ENCODE data around the gene RGS1.

The RGS1 gene

DNA sequence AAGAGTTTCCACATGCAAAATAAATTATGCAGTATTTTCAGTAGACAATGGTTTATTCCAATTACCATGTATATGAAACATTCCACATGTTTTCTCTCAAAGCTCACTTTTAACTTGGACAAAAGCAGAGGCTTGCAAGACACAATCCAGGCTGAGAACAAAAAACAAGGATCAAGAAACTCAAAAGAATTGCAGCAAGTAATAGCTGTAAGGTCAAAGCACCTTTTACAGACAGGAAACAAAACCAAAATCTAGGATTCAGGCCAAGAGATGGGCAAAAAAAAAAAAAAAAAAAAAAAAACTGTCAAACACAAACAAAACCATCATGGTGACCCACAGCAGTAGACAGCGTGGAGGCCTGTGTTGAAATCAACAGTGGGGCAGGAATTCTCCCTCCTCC is 9.3 kb downstream of the RGS1 start:
- DNase-seq, result no peak

DNA sequence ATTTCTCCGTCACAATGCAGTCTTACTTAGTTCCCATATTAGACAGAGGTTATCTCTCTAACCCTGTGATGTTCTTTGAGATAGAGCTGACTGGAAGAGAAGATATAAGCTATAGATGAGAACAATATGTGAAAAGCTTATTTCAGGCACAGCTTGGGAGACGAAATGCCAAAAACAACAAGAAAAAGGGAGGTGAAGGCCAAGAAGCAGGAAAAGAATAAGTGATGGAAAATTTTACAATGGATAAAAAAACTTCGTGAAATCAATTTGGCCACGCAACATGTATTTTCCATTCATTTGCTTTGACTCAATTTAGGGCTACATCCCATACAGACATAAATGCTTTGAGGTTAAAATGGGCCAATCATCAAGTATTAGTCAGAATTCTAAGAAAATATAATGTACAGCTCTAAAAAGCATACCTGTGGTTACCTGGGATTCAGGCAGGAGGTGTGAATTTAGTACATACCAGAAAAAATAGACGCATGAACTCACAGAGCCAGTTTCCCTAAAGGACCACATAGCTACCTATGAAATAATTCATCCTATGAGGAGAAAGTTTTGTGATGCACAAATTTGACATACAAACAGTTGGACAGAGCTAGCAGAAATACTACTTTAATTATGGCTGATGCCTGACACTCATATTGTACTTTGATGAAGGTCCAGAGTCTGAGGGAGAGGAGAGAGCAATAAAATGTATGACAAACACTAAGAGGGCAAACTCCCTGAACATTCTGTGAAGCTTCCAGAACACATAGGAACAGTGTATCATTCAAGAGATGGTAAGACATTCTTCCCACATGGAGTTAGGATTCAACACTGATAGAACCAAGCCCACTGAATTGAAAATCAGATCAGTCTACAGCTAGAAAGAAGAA is 12.1 kb downstream of the RGS1 start:
- no peak for DNase-seq

DNA sequence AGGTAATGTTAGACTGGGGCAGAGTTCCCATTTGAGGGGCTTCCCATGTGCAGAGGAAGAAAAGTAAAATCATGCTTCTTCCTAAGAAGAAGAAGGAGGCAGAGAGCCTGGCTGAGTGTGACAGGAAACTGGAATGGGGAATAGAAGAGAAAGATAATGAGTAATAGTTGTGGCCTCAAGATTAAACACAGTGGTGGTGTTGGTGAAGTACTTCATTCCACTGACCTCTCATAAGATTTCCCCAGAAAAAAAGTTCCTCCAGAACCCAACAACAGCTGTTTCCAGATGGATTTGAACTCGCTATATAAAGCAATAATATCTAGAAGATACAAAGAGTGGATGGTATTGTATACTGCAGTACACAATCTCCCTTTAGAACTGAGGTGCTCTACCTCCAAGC is 13.0 kb downstream of the RGS1 start:
- DNase-seq, result no peak

- no peak for DNase-seq
Measured at GRCh38 chr1:192589813-192590212, 14.2 kb downstream of the RGS1 start.

DNA sequence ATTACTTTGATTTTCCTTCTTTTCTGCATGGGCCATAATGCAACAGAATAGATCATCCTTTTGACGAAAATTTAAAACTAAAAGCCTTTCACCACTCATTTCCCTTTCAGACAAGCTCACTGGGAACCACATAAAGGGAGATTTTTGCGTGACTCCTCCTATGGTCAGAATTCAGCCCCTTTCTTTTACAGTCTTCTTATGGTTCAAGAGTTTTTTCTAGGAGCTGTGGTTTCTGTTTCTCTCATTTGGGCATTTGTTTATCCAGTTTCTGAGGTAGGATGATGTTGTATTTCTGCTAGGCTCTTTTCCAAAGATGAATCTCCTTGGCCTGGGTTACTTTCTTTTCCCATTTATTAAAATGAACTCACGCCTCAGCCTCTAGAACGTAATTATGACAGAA is 16.9 kb downstream of the RGS1 start:
- DNase-seq, result no peak

GRCh38 chr1:192592981-192593708 is 17.6 kb downstream of the RGS1 start:
- no peak for DNase-seq

- DNase-seq, result no peak
Measured at GRCh38 chr1:192595299-192595698, 19.7 kb downstream of the RGS1 start.

- DNase-seq, result no peak
Measured at GRCh38 chr1:192598589-192598988, 23.0 kb downstream of the RGS1 start.

DNA sequence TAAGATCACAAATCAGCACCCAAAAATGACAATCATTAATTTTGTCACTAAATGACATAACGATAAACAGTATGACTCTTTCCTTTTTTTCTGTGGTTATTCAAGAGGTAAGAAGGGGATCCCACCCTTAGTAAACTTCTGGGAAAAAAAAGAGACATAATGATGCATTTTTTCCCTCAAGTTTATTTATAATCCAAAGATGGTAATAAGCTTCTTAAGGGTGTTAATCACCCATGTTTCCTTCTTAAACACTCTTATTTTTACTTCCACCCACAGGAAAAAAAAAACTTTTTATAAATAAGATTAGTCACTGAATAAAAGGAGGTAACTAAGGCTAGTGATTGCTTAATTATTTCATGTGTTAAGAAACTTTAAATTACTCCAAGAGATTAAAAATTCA is 24.7 kb downstream of the RGS1 start:
- no peak for DNase-seq

- DNase-seq, result no peak
Measured at GRCh38 chr1:192601143-192601542, 25.6 kb downstream of the RGS1 start.

- DNase-seq, result no peak
Measured at GRCh38 chr1:192601567-192601966, 26.0 kb downstream of the RGS1 start.

DNA sequence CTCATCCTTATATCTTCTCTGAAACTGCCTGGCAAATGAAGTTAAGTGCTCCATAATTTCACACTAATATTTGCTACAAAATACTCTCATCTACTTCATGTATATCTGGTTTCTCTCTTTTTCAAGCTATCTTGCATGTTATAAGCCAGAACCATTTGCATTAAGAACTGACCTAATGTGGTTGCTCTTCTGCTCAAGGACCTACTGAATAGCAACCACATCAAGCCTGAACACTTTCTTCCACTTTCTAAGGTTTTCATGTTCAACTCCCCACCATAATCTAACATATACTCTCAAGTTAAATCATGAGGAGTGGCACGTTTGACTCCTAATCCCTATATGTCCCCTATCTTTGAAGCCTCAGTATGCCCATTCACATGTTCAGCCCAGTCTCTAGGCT is 27.2 kb downstream of the RGS1 start:
- DNase-seq, result no peak

GRCh38 chr1:192603218-192603787 is 27.7 kb downstream of the RGS1 start:
- no peak for DNase-seq

- no peak for DNase-seq
Measured at GRCh38 chr1:192604979-192605620, 29.5 kb downstream of the RGS1 start.

DNA sequence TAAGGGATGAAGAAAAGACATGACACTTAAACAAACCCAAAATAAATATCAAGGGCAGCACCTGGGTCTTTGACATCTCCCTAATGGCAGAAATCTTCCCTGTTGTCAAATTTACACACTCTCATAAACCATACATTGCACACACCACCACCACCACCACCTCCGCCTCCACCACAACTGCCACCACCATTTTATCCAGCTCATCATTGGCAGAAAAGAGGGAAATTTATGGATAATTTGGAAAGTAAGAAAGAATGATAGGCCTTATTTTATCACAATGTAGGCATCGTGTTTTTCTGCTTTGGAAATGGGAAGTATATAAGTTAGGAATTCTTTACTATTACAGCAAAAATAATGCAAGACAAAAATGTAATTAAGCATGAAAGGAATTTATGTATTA is 33.1 kb downstream of the RGS1 start:
- DNase-seq, result no peak

DNA sequence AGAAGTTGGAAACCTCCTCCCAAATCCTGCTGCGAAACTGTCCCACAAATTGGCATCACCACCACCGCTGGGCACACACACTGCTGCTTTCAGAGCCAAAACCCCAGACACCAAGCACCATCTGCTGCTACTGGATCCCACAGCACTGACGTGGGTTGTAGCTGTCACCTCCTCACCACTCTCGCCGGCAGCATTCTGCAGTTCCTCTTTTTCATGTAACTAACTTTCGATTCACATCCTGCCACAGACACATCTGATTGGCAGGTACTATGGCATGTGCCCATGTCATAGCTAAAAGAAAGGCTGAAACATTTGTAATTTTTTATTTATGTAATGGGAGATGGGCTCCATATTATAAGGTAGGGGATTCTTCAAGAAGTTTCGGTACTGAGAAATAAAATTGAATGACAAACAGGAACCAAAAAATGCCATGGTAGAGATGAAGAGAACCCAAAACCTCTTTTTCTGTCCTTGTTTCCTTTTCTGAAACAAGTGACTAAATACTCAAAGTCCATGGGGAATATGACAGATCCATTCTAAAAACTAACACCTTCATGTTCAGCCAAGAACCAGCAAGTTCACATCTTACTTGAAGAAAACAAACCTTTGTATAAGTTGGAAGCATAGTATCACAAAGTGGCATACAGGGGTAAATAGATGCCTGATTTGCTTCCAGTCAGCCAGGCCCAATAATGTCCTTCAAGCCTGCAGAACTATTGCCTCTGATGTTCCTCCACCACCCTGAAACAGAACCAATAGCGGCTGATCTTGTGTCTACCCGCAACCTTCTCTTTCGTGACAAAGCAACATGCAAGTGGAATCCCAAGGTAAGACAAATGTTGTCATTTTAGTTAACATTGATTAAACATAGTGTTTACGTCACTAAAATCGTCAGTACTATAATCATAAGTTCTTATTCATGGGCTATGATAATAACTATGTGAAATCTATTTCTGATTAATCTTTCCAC is 33.8 kb downstream of the RGS1 start:
- no peak for DNase-seq

DNA sequence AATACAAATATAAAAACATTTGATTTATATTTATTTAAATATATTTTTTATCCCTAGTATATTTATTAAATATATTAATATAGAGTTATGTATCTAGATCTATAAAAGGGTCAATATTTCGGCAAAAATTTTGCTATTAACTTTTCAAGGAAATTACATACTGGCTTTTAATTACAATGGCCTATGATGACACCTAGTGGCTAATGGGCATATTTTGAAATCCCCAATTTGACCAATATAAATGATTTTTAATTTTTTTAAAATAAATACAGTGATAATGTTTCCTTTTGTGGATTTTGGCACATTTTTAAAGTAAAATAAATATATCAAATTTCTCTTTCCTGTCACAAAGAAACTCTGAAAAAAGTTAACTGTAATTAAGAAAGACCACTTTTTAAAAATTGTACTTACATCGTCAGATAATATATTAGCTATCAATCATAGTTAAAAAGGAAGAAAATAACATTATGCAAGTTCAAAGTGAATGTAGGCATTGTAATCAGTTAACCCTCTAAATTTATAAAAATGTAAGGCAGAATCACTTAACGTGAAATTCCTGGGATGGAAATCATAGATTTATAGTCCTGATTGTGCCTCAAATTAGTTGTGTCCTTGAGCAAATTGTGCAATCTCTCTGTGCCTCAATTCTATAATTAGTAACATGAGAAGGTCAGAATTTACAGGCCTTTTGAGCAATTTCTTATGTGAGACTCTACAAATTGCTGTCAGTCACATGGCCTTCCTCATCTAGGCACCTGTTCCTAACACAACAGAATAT is 34.7 kb downstream of the RGS1 start:
- DNase-seq, result no peak

DNA sequence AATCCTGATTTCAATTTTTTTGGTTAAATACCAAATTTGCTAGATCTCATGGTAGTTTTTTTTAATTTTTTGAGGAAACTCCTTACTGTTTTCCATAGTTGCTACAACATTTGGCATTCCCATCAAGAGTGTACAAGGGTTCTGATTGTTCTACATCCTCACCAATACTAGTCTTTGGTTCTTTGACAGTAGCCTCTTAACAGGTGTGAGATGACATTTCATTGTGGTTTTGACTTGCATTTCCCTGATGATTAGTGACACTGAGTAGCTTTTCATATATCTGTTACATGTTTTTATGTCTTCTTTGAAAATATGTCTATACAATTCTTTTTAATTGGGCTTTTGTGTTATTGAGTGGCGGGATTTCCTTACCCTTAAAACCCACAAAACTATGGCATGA is 39.5 kb downstream of the RGS1 start:
- no peak for DNase-seq

GRCh38 chr1:192620071-192620635 is 44.6 kb downstream of the RGS1 start:
- no peak for DNase-seq

DNA sequence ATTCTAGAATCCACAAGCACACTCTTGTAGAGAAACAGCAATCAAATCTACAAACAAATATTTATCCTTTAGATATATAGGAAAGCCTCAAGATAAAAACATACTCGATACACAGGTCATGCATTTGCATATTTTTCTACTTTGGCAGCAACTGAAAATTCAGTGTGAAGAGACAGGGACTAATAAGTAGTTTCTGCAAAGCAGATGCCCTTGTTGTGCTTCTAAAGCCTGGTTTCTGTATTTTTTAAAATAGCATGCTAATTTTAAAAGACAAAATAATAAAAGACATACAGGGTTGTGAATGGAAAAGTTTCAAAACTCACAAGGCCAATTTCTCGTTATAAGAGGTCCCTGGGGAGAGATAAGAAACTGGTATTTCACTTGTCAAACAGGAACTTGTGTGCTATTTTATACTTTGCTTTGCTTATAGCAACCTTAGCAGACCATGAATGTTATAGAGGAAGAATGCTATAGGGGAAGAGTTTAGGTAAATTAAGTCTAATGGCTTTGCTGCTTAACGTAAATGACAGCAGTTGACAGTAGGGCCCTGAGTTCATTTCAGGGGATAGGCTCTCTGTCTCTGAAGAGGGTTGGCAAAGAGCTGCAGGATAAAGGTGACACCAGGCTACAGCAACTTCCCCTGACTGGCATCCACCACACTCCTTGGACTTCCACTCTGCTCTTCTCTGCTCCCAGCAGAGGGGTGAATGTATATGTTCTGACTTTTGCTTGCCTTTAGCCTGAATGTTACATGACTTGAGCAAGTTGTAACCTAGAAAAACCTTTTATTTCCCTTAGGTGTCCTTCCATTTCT is 51.0 kb downstream of the RGS1 start:
- DNase-seq, result no peak

All from islet precursor cell (in vitro differentiated cells).